GM12878 (cell line): ENCODE measurements around the gene ZNF646. TPM values are rescaled to one million over a fixed set of nuclear protein-coding genes. Genes with fewer than 3 reads are reported as not detected.

Source experiments
- ATAC-seq: fragments of 200-7000 bp; cut with Tn5 transposase; 3 replicates; pipeline ENCODE4 v1.9.1; 2020; ENCODE audit warnings: mild to moderate bottlenecking, moderate library complexity
- BruUV-seq: library from RNA; stranded (reverse); fragments of 400-500 nt; replicated peaks from 2 replicates; lab custom pipeline; 2021; lab: Mats Ljungman, UMichigan
- CTCF ChIA-PET: fragments of 300-600 bp; sonication (Branson Sonifier 250); formaldehyde crosslinking; extraction: SDS; loops from one replicate; lab custom pipeline; 2021; ENCODE audit warnings: inconsistent platforms; lab: Yijun Ruan, JAX
- POLR2A ChIA-PET: fragments of 350-600 bp; formaldehyde crosslinking; extraction: SDS; loops from one replicate; lab custom pipeline; 2021; ENCODE audit warnings: inconsistent platforms; lab: Charles Lee
- RAD21 ChIA-PET: fragments of 300-600 bp; sonication (Branson Sonifier 250); formaldehyde crosslinking; loops from one replicate; lab custom pipeline; 2023; ENCODE audit warnings: antibody characterized with exemption; ENCODE audit not compliant: unreplicated experiment; lab: Charles Lee
- SMC1A ChIA-PET: fragments of 300-600 bp; sonication (Branson Sonifier 250); formaldehyde crosslinking; loops from one replicate; lab custom pipeline; 2023; ENCODE audit not compliant: unreplicated experiment, uncharacterized antibody; lab: Charles Lee
- DNase-seq: peaks from one replicate; pipeline ENCODE4 v3.0.0-alpha.2; 2011; ENCODE audit warnings: low read depth, low spot score
- FAIRE-seq: peaks from 3 replicates; lab custom pipeline; 2011; peaks lifted over from hg19 to GRCh38; lab: Jason Lieb, UNC
- H2AFZ ChIP-seq: 2 replicates; pipeline ENCODE4 v1.6.0; 2011; ENCODE audit warnings: low read depth, low read length, control low read depth; ENCODE audit not compliant: control insufficient read depth
- H3K27ac ChIP-seq: 2 replicates; pipeline ENCODE4 v1.5.1; 2011; ENCODE audit warnings: control low read depth; ENCODE audit not compliant: control insufficient read depth, insufficient read depth
- H3K27me3 ChIP-seq, 2 experiments: replicated peaks in 1 of 2; 2 replicates each; pipeline versions ENCODE4 v1.6.0 to v1.6.1; 2011; ENCODE audit warnings: low read length in 1 of 2; ENCODE audit not compliant: control insufficient read depth in 2 of 2, insufficient read depth in 2 of 2
- H3K36me3 ChIP-seq, 2 experiments: 2 replicates each; pipeline ENCODE4 v1.5.1; 2011; ENCODE audit warnings: low read length in 1 of 2; ENCODE audit not compliant: control insufficient read depth in 2 of 2, insufficient read depth in 2 of 2
- H3K4me1 ChIP-seq: 2 replicates; pipeline ENCODE4 v1.6.1; 2011; ENCODE audit warnings: mild to moderate bottlenecking, low read length, moderate library complexity, mixed read lengths; ENCODE audit not compliant: control insufficient read depth, insufficient read depth
- H3K4me2 ChIP-seq: 2 replicates; pipeline ENCODE4 v1.6.0; 2011; ENCODE audit warnings: control low read depth; ENCODE audit not compliant: control insufficient read depth, insufficient read depth
- H3K4me3 ChIP-seq: fragments of 200-600 bp; sonication (generic); 2 replicates; pipeline ENCODE4 v1.5.1; 2016
- H3K79me2 ChIP-seq: 2 replicates; pipeline ENCODE4 v1.6.0; 2011; ENCODE audit warnings: low read length; ENCODE audit not compliant: control insufficient read depth, insufficient read depth
- H3K9ac ChIP-seq: 2 replicates; pipeline ENCODE4 v1.8.0; 2011; ENCODE audit warnings: low read length, control low read depth, mixed read lengths; ENCODE audit not compliant: control insufficient read depth, insufficient read depth
- H3K9me3 ChIP-seq: replicated peaks from 3 replicates; pipeline ENCODE4 v1.5.1; 2011; ENCODE audit warnings: mild to moderate bottlenecking, low read length; ENCODE audit not compliant: control insufficient read depth, insufficient read depth
- H4K20me1 ChIP-seq: 2 replicates; pipeline ENCODE4 v1.6.0; 2011; ENCODE audit not compliant: control insufficient read depth, insufficient read depth
- POLR2A ChIP-seq: IDR thresholded peaks from 2 replicates; pipeline ENCODE4 v1.6.1; 2011; ENCODE audit warnings: low read depth, mild to moderate bottlenecking, low read length
- RELB ChIP-seq: fragments of 450-650 bp; IDR thresholded peaks from 2 replicates; pipeline ENCODE4 v1.6.1; 2017; ENCODE audit warnings: low read depth, mild to moderate bottlenecking, moderate library complexity
- WGBS: methylation state at CpG from one replicate; pipeline ENCODE4 v1.1.6; 2016; ENCODE audit warnings: low lambda C conversion rate; ENCODE audit not compliant: insufficient replicate concordance, insufficient coverage; ENCODE audit errors: missing lambda C conversion rate; 5-methylcytosine and 5-hydroxymethylcytosine counted together
- in situ Hi-C: fragments of 300-500 bp; cut with MboI; formaldehyde crosslinking; loops from 9 replicates; pipeline ENCODE4 v1.14.3; 2018; ENCODE audit warnings: mixed read lengths
- intact Hi-C: fragments of 100-400 bp; cut with micrococcal nuclease; formaldehyde crosslinking; loops from one replicate; pipeline ENCODE4 v1.14.2; 2022; ENCODE audit not compliant: unreplicated experiment
- polyA plus RNA-seq, 11 experiments: library from polyadenylated mRNA; depleted of rRNA in 4 of 11; unstranded in 6 of 11; stranded (reverse) in 5 of 11; fragments of >200 nt; fragmentation: Nextera tagmentation in 4 of 11; fragmentation: Illumina TruSeq in 1 of 11; extraction: Ambion mirVana in 4 of 11; extraction: Trizol in 1 of 11; gene quantifications; 1 replicate in 1 of 11; 2 replicates in 10 of 11; pipeline versions ENCODE4 v1.2.1 to v1.2.3, GENCODE V29; 2011 to 2016; ENCODE audit warnings: inconsistent platforms in 2 of 11, missing spikeins in 2 of 11, low read depth in 1 of 11
- total RNA-seq, 4 experiments: library from RNA; depleted of rRNA in 3 of 4; stranded (reverse); fragments of >200 nt in 3 of 4; fragmentation: Illumina TruSeq in 1 of 4; extraction: Trizol in 1 of 4; gene quantifications; 2 replicates each; pipeline versions ENCODE4 v1.2.1 to v1.2.3, GENCODE V29; 2013 to 2021
- TF ChIP-seq, protein P1 (sequence below): IDR thresholded peaks from 2 replicates; pipeline ENCODE4 v1.6.1; 2012; ENCODE audit warnings: improper control_type of control experiment, low read depth, low read length; ENCODE audit not compliant: insufficient replicate concordance
- TF ChIP-seq, protein P2 (sequence below): fragments of 450-650 bp; formaldehyde crosslinking; IDR thresholded peaks from 2 replicates; pipeline ENCODE4 v1.5.0; 2022; ENCODE audit warnings: mild to moderate bottlenecking, missing genetic modification characterization

Gene ZNF646
- total and polyA plus RNA-seq, 10 of the 15 experiments (the other 5 are each of a cell fraction or from before 2014, with no cell fraction given): 0.10 to 21.8 (median 6.4) TPM

GRCh38 chr16:31084584-31085302 lies 10.5 kb downstream of the ZNF646 start:
- H3K27ac ChIP-seq: no peak overlapping the region
- no peaks in the 10 kb centered on the region for H3K79me2 ChIP-seq
- no peak overlapping the region for H3K4me2 ChIP-seq
- ChIA-PET CTCF (interaction anchor here (1.2 kb wide), 1 partner anchor 99 kb away, joined by 3 read pairs; the partner anchor contains the start of gene HSD3B7), RAD21 (no interaction called here), SMC1A (interaction anchor here (0.6 kb wide), 1 partner anchor 12 kb away, joined by 3 read pairs; no protein-coding TSS in a partner anchor)
- no peak for DNase-seq
- H3K4me3 ChIP-seq: no peak overlapping the region
- WGBS: 94% methylated on average over 16 of the region's 16 CpGs
- intact Hi-C loops: no loop called here
- H3K36me3 ChIP-seq: peaks cover under 1 to 2% of the 10 kb centered on the region in 2 experiments; a peak in 3 of 4 replicates
- H3K27me3 ChIP-seq: no peaks in the 10 kb centered on the region
- no peaks in the 10 kb centered on the region; the same call in 1 of the 2 replicates for H4K20me1 ChIP-seq
- ATAC-seq: no peak
- H3K9ac ChIP-seq: no peak overlapping the region
- TF ChIP-seq, protein P1, sequence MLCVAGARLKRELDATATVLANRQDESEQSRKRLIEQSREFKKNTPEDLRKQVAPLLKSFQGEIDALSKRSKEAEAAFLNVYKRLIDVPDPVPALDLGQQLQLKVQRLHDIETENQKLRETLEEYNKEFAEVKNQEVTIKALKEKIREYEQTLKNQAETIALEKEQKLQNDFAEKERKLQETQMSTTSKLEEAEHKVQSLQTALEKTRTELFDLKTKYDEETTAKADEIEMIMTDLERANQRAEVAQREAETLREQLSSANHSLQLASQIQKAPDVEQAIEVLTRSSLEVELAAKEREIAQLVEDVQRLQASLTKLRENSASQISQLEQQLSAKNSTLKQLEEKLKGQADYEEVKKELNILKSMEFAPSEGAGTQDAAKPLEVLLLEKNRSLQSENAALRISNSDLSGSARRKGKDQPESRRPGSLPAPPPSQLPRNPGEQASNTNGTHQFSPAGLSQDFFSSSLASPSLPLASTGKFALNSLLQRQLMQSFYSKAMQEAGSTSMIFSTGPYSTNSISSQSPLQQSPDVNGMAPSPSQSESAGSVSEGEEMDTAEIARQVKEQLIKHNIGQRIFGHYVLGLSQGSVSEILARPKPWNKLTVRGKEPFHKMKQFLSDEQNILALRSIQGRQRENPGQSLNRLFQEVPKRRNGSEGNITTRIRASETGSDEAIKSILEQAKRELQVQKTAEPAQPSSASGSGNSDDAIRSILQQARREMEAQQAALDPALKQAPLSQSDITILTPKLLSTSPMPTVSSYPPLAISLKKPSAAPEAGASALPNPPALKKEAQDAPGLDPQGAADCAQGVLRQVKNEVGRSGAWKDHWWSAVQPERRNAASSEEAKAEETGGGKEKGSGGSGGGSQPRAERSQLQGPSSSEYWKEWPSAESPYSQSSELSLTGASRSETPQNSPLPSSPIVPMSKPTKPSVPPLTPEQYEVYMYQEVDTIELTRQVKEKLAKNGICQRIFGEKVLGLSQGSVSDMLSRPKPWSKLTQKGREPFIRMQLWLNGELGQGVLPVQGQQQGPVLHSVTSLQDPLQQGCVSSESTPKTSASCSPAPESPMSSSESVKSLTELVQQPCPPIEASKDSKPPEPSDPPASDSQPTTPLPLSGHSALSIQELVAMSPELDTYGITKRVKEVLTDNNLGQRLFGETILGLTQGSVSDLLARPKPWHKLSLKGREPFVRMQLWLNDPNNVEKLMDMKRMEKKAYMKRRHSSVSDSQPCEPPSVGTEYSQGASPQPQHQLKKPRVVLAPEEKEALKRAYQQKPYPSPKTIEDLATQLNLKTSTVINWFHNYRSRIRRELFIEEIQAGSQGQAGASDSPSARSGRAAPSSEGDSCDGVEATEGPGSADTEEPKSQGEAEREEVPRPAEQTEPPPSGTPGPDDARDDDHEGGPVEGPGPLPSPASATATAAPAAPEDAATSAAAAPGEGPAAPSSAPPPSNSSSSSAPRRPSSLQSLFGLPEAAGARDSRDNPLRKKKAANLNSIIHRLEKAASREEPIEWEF: no peak
- TF ChIP-seq RELB (no peak), POLR2A (peak; percentile 46; the same call in 1 of the 2 replicates)
- TF ChIP-seq, protein P2, sequence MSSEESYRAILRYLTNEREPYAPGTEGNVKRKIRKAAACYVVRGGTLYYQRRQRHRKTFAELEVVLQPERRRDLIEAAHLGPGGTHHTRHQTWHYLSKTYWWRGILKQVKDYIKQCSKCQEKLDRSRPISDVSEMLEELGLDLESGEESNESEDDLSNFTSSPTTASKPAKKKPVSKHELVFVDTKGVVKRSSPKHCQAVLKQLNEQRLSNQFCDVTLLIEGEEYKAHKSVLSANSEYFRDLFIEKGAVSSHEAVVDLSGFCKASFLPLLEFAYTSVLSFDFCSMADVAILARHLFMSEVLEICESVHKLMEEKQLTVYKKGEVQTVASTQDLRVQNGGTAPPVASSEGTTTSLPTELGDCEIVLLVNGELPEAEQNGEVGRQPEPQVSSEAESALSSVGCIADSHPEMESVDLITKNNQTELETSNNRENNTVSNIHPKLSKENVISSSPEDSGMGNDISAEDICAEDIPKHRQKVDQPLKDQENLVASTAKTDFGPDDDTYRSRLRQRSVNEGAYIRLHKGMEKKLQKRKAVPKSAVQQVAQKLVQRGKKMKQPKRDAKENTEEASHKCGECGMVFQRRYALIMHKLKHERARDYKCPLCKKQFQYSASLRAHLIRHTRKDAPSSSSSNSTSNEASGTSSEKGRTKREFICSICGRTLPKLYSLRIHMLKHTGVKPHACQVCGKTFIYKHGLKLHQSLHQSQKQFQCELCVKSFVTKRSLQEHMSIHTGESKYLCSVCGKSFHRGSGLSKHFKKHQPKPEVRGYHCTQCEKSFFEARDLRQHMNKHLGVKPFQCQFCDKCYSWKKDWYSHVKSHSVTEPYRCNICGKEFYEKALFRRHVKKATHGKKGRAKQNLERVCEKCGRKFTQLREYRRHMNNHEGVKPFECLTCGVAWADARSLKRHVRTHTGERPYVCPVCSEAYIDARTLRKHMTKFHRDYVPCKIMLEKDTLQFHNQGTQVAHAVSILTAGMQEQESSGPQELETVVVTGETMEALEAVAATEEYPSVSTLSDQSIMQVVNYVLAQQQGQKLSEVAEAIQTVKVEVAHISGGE (CRISPR knock-in tag): no peak
- TF ChIP-seq, all 136 proteins: peak for 1
- H3K9me3 ChIP-seq: no peaks in the 10 kb centered on the region
- in situ Hi-C loops: no loop called here
- H3K4me1 ChIP-seq: no peaks in the 10 kb centered on the region
- no peak for FAIRE-seq
- POLR2A ChIA-PET: interaction anchor here (1.2 kb wide), 1 partner anchor 16 kb away, joined by 3 read pairs; no protein-coding TSS in a partner anchor
- no peak overlapping the region for H2AFZ ChIP-seq
- no TSS peak for BruUV-seq
